ENCODE data around the gene BTF3.
"Not testable (repeated sequence)": the region's sequence is repeated elsewhere in the genome, so short reads cannot be mapped to it uniquely, and the experiment has no call there.

BTF3 gene

DNA sequence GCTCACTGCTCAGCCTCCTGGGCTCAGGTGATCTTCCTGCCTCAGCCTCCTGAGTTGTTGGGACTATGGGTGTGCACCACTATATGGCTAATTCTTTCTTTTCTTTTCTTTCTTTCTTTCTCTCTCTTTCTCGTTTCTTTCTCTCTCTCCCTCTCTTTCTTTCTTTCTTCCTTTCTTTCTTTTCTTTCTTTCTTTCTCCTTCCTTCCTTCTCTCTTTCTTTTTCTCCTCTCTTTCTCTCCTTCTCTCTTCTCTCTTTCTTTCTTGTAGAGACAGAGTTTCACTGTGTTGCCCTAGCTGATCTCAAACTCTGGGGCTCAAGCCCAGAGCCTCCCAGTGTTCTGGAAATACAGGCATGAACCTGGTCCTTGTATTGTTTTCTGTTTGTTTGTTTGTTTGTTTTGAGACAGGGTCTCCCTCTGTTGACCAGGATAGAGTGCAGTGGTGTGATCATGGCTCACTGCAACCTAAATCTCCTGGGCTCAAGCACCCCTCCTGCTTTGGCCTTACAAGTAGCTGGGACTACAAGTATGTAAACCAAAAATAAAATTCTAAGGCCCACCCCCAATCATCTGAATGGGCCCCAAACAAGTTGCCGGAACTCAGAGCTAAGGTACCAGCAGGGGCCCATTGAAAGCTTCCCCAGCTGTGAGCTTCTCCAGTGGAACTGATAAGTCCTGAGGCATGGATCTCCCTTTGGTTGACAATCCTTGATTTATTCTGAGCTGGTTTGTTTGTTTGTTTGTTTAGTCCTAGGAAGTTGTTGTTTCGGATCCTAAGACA is 11.9 kb upstream of the BTF3 start:
- no peak for DNase-seq

DNA sequence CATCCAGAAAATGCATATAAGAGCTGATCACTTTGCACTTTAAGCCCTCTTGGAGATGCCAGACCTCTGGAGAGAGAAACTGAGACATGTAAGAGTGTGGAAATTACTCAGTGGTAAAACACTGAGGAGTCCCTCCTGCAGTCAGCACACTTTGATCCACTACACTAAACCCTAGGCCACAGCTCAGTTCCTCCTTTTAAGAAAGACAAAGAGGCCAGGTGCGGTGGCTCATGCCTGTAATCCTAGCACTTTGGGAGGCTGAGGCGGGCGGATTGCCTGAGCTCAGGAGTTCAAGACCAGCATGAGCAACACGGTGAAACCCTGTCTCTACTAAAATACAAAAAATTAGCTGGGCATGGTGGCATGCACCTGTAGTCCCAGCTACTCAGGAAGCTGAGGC is 11.0 kb upstream of the BTF3 start:
- not testable (repeated sequence) for DNase-seq

DNA sequence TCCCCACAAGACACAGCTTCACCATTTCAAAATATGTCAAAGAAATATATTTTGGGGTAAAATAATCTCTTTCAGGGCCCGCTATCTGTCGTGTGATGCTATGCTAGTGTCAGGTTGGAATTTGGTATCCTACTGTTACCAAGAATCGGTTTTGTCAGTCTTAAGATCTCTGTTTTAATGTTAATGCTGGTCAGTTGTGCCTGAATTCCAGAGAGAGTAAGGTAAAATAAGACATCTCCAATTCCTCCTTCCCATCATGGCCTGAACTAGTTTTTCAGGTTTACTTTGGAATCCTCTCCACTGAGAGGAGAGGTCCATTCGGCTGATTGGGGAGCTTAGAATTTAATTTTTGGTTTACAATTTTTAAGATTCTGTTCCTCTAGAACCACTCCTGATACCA is 10.4 kb upstream of the BTF3 start:
- no peak for DNase-seq

GRCh38 chr5:73488806-73489205 is 9.4 kb upstream of the BTF3 start:
- no peak for DNase-seq

DNA sequence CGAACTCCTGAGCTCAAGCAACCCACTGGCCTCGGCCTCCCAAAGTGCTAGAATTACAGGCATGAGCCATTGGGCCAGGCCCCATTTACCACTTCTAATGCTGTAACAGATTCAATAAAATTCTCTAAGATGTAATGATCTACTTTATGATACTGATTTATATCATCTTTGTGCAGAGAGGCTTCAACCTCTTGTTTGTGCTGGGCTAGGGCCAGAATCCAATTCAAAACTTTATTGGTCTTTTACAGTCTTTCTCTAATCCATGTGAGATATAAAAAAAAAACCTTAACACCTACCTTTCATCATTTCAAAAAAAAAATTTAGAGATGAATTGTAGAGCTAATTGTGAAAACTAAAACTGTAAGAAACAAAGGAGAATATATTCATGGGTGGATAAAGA is 8.2 kb upstream of the BTF3 start:
- no peak for DNase-seq

- no peak for DNase-seq
Measured at GRCh38 chr5:73491155-73491554, 7.1 kb upstream of the BTF3 start.

- no peak for DNase-seq
Measured at GRCh38 chr5:73493421-73493820, 4.8 kb upstream of the BTF3 start.

DNA sequence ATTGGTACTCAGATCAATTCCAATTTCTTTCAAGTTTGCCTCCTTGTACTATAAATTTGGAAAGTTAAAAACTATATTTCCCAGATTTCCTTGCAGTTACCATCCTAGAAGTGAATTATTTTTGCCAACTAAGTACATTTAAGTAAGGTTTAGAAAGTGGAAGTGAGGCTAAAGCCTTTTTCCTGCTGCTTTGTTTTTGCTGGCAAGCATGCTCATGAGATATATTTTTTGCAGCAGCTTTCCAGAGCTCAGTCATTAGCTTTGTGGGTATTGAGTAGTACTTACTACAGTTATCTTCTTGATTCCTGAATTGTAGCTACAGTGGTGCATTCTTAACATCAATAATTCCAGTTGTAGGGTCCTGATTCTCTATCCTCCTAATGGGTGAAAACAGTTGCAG is 3.5 kb upstream of the BTF3 start:
- DNase-seq: no peak

GRCh38 chr5:73495772-73496335 is 2.4 kb upstream of the BTF3 start:
- no peak for DNase-seq

DNA sequence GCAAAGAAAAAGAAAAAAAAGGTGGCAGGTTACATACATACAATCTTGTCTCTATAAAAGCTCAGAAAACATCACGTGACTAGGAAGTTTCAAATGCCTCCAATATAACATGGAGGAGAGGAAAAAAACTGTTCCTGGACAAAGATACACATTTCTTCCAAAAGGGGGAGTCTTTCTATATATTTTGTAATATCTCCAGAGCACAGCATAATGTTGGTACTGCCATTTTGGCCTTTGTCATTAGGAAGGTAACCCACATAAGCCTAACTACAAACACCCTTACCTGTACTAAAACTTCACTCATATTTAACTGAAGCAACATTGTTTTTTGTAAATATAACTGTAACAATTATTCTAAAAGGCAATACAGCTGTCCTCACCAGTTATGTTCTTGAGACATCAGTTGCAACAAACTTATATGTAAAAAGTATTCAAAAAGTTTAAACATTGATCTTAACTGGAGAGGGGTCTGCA is 1.2 kb upstream of the BTF3 start:
- peak; percentile 35 for DNase-seq

DNA sequence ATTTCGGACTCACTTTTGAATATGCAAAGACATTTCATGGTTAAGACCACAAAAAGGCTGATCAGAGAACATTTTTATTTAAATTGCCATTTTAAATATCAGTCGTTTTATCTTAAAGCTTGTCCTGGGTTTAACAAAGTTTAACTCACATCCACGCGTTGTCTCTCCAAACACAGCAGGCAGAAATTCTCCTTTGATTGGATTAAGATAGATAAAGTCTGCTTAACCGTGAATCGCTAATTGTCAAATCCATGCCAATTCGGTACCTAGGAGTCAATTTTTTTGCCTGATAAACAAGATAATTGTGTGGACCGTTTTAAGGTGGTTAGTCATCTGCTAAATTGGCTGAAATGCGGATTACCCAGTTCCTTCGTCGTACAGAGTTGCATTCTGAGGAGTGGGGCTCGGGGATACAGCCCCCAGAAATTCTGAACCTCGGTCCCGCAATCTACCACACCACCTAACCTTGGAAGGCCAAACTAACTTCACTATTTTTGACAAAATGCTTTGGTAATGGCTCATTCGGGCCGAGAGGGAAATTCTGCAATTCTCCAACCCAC is 665 bp upstream of the BTF3 start:
- no peak for DNase-seq

DNA sequence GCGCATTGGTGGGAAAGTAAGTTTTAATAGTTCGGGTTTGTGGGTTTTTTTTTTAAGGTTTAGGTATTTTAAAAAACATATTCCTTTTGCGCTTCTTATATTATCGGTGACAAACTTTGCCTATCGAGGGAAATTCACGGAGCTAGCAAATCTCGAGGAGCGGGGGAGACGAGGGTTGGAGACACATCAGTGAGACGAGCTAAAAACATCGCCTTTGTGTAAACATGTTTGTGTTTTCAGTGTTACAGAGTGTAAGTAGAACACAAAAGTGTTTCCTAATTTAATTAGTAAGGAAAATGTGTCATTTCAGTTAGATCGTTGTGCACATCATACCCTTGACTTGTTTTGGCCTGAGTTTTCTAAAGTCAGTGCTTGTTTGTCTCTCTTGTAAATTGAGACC is 945 bp downstream of the BTF3 start:
- DNase-seq: no peak

DNA sequence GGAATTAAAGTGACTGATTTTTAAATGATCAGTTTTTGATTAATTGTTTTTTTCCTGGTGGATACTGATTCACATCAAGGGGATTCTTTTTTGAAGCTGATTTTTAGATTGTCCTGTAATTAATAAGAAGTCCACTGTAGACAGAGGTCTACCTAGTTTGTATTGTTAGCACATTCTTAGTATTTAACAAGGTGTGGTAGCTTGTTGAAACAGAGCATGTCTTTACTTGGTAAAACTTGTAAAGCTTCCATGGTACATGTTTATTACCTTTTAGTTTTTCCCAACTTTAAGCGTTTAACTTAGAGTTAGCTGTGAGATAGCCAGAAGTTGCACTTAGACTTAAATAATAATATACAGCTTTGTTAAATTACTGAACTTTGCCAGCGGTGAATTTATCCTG is 1.5 kb downstream of the BTF3 start:
- DNase-seq: no peak

- no peak for DNase-seq
Measured at GRCh38 chr5:73501406-73501805, 3.2 kb downstream of the BTF3 start.

DNA sequence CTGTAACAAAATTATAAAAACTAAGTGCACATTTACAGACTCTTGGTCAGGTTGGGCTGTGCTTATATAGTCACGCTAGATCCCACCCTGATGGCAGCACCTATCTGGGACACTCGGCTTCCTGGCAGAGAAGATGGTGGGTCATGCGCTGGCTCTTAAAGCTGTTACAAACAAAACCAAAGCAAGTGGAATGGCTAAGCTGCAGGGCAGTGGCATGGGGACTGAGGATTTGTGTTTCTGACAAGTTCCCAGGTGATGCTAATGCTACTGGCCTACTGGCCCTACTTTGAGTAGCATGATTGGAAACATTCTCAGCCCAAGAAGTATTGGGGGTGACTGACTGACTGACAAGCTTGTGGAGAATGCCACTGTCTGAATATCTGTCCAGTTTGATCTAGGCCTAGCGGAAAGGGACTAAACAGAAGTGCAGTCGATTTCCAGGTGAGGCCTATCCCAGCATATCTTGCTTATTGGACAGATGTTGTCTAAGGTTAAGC is 8.3 kb downstream of the BTF3 start:
- no peak for DNase-seq

DNA sequence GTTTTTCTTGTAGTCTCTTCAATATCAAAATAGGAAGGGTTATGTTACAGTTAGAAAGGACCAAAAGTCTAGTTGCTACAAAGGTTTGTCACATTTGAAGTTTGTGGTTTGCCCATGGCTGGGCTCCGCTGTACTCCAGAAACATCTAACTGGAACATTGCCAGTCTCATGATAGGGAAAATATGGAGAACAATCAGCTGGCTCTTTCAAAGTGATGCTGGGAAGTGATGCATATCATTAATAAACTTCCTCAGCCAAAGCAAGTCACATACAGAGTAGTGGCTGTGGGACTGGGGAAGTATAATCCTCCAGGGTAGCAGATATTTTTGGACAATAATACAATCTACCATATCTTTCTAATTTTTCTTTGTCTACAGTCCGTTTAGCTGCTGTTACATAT is 8.8 kb downstream of the BTF3 start:
- no peak for DNase-seq

GRCh38 chr5:73508521-73508920 is 10.3 kb downstream of the BTF3 start:
- DNase-seq: not testable (repeated sequence)

DNA sequence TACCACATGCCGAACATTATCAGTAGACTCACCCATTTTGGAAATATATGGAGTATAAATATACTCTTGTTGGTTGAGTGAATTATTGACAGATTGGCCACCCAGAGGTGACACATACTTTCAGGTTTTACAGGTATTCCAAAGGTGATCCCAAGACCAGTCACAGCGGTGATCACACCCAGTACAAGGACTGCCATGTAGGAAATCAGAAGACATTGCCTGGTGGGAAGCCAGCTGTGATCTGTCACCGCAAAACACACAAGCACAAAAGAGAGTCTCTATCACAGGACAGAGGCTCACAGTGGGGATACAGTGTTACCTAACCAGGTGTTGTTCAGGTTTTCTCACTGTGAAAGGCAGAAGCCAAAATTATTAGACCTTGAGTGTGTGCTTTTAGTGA is 15.8 kb downstream of the BTF3 start:
- no peak for DNase-seq

GRCh38 chr5:73514418-73514817 is 16.2 kb downstream of the BTF3 start:
- no peak for DNase-seq

GRCh38 chr5:73515232-73515631 is 17.0 kb downstream of the BTF3 start:
- no peak for DNase-seq

DNA sequence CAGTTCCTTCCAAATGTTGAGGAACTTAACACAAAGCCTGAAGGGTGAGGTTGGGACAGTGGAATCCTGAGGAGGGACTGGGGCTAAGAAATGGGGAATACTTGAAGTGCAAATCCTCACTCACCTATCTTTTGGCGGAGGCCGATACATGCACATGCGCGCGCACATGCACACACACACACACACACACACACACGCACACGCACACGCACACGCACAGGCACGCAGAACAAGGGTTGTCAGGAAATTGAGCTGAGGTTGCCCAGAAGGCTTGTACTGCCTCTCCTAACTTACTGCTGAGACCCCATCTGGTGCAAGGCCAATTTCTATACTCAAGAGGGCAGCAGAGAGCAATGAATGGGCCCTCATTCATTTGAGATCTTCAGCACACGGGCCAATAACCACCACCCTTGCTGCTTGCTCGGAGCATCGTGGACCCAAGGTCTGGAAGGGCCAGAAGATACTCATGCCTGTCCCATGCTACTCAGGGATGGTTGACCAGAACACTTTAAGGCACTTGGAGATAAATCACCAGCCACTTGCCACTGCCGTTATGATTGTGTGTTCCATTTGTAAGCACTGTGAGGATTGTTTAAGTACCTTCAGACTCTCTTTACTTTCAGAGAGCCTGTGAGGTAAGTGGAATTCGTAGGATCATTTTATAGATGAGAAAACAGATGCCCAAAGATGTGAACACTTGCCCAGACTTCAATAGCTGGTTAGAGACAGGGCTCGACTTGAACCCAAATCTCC is 21.5 kb downstream of the BTF3 start:
- peak; percentile 31 for DNase-seq

GRCh38 chr5:73522989-73523388 is 24.7 kb downstream of the BTF3 start:
- DNase-seq: no peak

GRCh38 chr5:73523861-73524260 is 25.6 kb downstream of the BTF3 start:
- DNase-seq: no peak
